ENCODE measurements around the gene FAM83E.

DNA sequence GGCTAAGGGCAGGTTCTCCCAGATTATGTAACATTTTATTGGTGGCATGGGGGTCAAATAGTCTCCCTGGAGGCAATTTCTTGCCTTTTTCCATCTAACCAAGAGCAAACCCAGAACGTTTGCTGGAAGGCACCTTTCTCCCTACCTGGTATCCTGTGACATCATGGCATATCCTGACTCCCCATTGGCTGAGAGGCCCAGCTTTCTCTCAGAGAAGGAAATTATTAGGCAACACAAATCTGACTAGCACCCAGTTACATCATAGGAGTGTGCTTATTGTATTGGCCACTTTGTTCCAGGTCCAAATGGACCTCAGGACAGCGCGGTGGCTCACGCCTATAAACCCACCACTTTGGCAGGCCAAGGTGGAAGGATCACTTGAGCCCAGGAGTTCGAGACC is 44.9 kb upstream of the FAM83E start:
- TF ChIP-seq POLR2A (IDR thresholded peaks at IDR 0.05; ENCODE audit: low read depth, low read length), result no peak
- TF ChIP-seq CTCF (IDR thresholded peaks at IDR 0.05 in 2 of 3, conservative IDR thresholded peaks at IDR 0.05 in 1 of 3; ENCODE audit: control insufficient read depth in 2 of 3, extremely low read depth in 1 of 3, insufficient read depth in 1 of 3, low read depth in 3 of 3, low read length in 3 of 3), result no peak

Measured in GM12878 (cell line).